Measurements from ENCODE around the gene PCNA. TPM values are rescaled to one million over a fixed set of nuclear protein-coding genes. Genes with fewer than 3 reads are reported as not detected.
A peak's percentile ranks its signal among the peaks of the same experiment; 100 is the strongest.

PCNA gene
- total RNA-seq, 1 experiment from 2014 or later, result 273 TPM

DNA sequence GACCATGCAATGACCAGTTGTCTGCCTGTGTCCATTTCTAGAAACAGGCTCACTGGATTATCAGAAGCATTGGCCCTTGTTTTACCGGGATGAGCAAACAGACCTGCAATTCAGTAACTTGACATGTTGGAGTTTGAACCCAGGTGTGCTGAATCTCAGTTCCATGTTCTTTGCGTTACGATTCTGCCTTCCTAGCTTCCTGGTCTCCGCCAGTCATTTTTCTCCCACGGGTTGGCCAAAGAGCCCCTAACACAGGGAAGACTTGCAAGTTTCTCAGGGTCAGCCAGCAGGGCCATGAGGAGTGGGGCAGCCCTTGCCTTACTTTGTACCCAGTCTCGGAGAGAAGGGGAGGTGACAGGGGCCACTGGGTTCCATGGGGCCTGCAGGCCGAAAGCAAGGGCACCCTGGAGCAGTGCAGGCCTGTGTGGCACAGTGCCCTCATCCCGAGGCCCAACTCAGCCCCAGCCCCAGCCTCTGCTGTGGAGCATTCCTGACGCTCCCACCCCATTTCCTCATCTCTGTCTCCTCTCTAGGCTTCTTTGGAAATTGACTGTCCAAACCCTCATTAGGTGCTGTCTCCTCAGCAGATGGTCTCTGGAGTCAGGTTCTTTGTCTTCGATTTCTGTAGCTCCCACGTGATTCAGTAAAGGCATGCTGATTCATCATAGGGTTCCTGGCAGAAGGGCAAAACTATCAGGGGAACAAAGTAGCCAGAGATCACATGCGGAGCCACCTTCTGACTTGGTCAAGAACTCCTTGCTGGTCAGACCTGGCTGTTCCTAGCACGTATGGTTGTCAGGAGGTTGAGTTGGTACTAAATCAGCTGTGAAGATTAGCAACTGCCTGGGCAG lies 30.7 kb upstream of the PCNA start:
- no TSS peak for BruUV-seq (replicated peaks)

DNA sequence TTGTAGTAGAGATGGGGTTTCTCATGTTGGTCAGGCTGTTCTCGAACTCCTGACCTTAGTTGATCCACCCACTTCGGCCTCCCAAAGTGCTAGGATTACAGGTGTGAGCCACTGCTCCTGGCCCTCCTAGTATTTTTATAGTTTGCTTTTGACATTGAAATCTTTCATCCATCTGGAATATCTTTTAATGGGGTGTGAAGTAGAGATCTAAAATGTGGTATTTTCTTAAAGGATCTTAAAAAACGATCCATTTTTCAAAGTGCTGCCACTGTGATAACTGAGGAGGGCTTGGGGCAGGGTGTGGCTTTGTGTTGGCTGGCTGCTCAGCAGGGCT lies 30.1 kb upstream of the PCNA start:
- H3K27ac ChIP-seq (ENCODE audit: low read depth, low read length), result no peak overlapping the region
- no peaks in the 10 kb centered on the region for H4K20me1 ChIP-seq (ENCODE audit: insufficient read depth)
- peak overlapping the region; percentile 45; the same call in 1 of the 2 replicates for H3K4me2 ChIP-seq (ENCODE audit: low read length)
- no peaks in the 10 kb centered on the region for H3K36me3 ChIP-seq (ENCODE audit: control insufficient read depth in 1 of 2, insufficient read depth in 2 of 2, low read length in 2 of 2)
- no peak overlapping the region for H3K4me3 ChIP-seq (replicated peaks in 1 of 2; ENCODE audit: low read depth in 1 of 2, low read length in 2 of 2)
- H3K9me3 ChIP-seq (ENCODE audit: control insufficient read depth in 1 of 2, insufficient read depth in 1 of 2, low read depth in 1 of 2, low read length in 2 of 2), result no peaks in the 10 kb centered on the region
- no peak overlapping the region for H3K9ac ChIP-seq (ENCODE audit: low read length)
- ChIA-PET CTCF (no interaction called here), RAD21 (ENCODE audit: low non-redundant PET in 1 of 2, low total read pairs in 2 of 2, uncharacterized antibody in 2 of 2, unreplicated experiment in 2 of 2) (no interaction called here), POLR2A (no interaction called here)
- H3K9me2 ChIP-seq (ENCODE audit: insufficient read depth), result no peaks in the 10 kb centered on the region
- ATAC-seq, result no peak
- H3K27me3 ChIP-seq (ENCODE audit: insufficient read depth, low read length), result no peaks in the 10 kb centered on the region
- BruUV-seq (replicated peaks), result no TSS peak
- peaks cover 31 to 50% of the 10 kb centered on the region in 2 experiments for H3K4me1 ChIP-seq (ENCODE audit: control insufficient read depth in 1 of 2, insufficient read depth in 2 of 2, low read length in 2 of 2)
- no peak overlapping the region for H2AFZ ChIP-seq (ENCODE audit: low read depth, low read length, poor library complexity, severe bottlenecking)
- H3K79me2 ChIP-seq (ENCODE audit: insufficient read depth, low read length), result peaks cover 29% of the 10 kb centered on the region
- intact Hi-C loops (cut with micrococcal nuclease), result no loop called here
- no peak for DNase-seq (ENCODE audit: low read depth, low spot score)
- TF ChIP-seq ELF1 (IDR thresholded peaks at IDR 0.05; ENCODE audit: borderline replicate concordance, low read depth) (no peak), EZH2 (IDR thresholded peaks at IDR 0.05) (no peak), JUND (IDR thresholded peaks at IDR 0.05) (no peak), SRF (IDR thresholded peaks at IDR 0.05; ENCODE audit: low read depth) (no peak), ZFX (IDR thresholded peaks at IDR 0.05) (no peak), POLR2A (IDR thresholded peaks at IDR 0.05; ENCODE audit: borderline replicate concordance, extremely low read depth, insufficient read depth, insufficient read length) (no peak), CBX3 (IDR thresholded peaks at IDR 0.05; ENCODE audit: low read depth) (no peak), ZNF274 (IDR thresholded peaks at IDR 0.05; ENCODE audit: low read depth, low read length) (no peak), RAD21 (IDR thresholded peaks at IDR 0.05; ENCODE audit: low read depth) (no peak), YY1 (IDR thresholded peaks at IDR 0.05; ENCODE audit: extremely low read depth, insufficient replicate concordance, low read depth, low read length) (no peak)
- TF ChIP-seq, protein P1, sequence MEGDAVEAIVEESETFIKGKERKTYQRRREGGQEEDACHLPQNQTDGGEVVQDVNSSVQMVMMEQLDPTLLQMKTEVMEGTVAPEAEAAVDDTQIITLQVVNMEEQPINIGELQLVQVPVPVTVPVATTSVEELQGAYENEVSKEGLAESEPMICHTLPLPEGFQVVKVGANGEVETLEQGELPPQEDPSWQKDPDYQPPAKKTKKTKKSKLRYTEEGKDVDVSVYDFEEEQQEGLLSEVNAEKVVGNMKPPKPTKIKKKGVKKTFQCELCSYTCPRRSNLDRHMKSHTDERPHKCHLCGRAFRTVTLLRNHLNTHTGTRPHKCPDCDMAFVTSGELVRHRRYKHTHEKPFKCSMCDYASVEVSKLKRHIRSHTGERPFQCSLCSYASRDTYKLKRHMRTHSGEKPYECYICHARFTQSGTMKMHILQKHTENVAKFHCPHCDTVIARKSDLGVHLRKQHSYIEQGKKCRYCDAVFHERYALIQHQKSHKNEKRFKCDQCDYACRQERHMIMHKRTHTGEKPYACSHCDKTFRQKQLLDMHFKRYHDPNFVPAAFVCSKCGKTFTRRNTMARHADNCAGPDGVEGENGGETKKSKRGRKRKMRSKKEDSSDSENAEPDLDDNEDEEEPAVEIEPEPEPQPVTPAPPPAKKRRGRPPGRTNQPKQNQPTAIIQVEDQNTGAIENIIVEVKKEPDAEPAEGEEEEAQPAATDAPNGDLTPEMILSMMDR (IDR thresholded peaks at IDR 0.05 in 2 of 3, conservative IDR thresholded peaks at IDR 0.05 in 1 of 3; ENCODE audit: borderline replicate concordance in 1 of 3, insufficient read depth in 1 of 3, low read depth in 2 of 3, low read length in 2 of 3), result no peak
- TF ChIP-seq, protein P2, sequence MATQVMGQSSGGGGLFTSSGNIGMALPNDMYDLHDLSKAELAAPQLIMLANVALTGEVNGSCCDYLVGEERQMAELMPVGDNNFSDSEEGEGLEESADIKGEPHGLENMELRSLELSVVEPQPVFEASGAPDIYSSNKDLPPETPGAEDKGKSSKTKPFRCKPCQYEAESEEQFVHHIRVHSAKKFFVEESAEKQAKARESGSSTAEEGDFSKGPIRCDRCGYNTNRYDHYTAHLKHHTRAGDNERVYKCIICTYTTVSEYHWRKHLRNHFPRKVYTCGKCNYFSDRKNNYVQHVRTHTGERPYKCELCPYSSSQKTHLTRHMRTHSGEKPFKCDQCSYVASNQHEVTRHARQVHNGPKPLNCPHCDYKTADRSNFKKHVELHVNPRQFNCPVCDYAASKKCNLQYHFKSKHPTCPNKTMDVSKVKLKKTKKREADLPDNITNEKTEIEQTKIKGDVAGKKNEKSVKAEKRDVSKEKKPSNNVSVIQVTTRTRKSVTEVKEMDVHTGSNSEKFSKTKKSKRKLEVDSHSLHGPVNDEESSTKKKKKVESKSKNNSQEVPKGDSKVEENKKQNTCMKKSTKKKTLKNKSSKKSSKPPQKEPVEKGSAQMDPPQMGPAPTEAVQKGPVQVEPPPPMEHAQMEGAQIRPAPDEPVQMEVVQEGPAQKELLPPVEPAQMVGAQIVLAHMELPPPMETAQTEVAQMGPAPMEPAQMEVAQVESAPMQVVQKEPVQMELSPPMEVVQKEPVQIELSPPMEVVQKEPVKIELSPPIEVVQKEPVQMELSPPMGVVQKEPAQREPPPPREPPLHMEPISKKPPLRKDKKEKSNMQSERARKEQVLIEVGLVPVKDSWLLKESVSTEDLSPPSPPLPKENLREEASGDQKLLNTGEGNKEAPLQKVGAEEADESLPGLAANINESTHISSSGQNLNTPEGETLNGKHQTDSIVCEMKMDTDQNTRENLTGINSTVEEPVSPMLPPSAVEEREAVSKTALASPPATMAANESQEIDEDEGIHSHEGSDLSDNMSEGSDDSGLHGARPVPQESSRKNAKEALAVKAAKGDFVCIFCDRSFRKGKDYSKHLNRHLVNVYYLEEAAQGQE (IDR thresholded peaks at IDR 0.05; ENCODE audit: low read depth), result no peak
- TF ChIP-seq, protein P3, sequence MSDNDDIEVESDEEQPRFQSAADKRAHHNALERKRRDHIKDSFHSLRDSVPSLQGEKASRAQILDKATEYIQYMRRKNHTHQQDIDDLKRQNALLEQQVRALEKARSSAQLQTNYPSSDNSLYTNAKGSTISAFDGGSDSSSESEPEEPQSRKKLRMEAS (IDR thresholded peaks at IDR 0.05), result no peak

More for the DNA sequence above, 30.7 kb upstream of the PCNA start:
- H3K9ac ChIP-seq (ENCODE audit: low read length), result peak overlapping the region; percentile 45
- H3K4me3 ChIP-seq (replicated peaks in 1 of 2; ENCODE audit: low read depth in 1 of 2, low read length in 2 of 2), result no peak overlapping the region
- intact Hi-C loops (cut with micrococcal nuclease), result no loop called here
- H3K27ac ChIP-seq (ENCODE audit: low read depth, low read length), result no peak overlapping the region
- peaks cover 29% of the 10 kb centered on the region for H3K79me2 ChIP-seq (ENCODE audit: insufficient read depth, low read length)
- ATAC-seq, result peak; percentile 21; the same call in 1 of the 2 replicates
- H3K9me2 ChIP-seq (ENCODE audit: insufficient read depth), result no peaks in the 10 kb centered on the region
- H2AFZ ChIP-seq (ENCODE audit: low read depth, low read length, poor library complexity, severe bottlenecking), result no peak overlapping the region
- H3K9me3 ChIP-seq (ENCODE audit: control insufficient read depth in 1 of 2, insufficient read depth in 1 of 2, low read depth in 1 of 2, low read length in 2 of 2), result no peaks in the 10 kb centered on the region
- H3K27me3 ChIP-seq (ENCODE audit: insufficient read depth, low read length), result no peaks in the 10 kb centered on the region
- TF ChIP-seq ZFX (IDR thresholded peaks at IDR 0.05), result peak; percentile 28; the same call in 1 of the 2 replicates
- TF ChIP-seq CBX3 (IDR thresholded peaks at IDR 0.05; ENCODE audit: low read depth), result peak; percentile 26; the same call in 1 of the 2 replicates
- TF ChIP-seq ELF1 (IDR thresholded peaks at IDR 0.05; ENCODE audit: borderline replicate concordance, low read depth), result no peak
- TF ChIP-seq, protein P3 (IDR thresholded peaks at IDR 0.05), result peak; percentile 85
- no peaks in the 10 kb centered on the region for H4K20me1 ChIP-seq (ENCODE audit: insufficient read depth)
- ChIA-PET POLR2A (no interaction called here), CTCF (no interaction called here), RAD21 (ENCODE audit: low non-redundant PET in 1 of 2, low total read pairs in 2 of 2, uncharacterized antibody in 2 of 2, unreplicated experiment in 2 of 2) (no interaction called here)
- DNase-seq (ENCODE audit: low read depth, low spot score), result no peak
- H3K4me2 ChIP-seq (ENCODE audit: low read length), result peak overlapping the region; percentile 45
- H3K36me3 ChIP-seq (ENCODE audit: control insufficient read depth in 1 of 2, insufficient read depth in 2 of 2, low read length in 2 of 2), result no peaks in the 10 kb centered on the region
- peaks cover 31 to 56% of the 10 kb centered on the region in 2 experiments for H3K4me1 ChIP-seq (ENCODE audit: control insufficient read depth in 1 of 2, insufficient read depth in 2 of 2, low read length in 2 of 2)
